ENCODE measurements around the gene SPOCK2.

- TF ChIP-seq CTCF (conservative IDR thresholded peaks at IDR 0.05; ENCODE audit: low read depth, low read length), result no peak
- no peak for TF ChIP-seq EZH2 (IDR thresholded peaks at IDR 0.05; ENCODE audit: borderline replicate concordance, low read depth, low read length, poor library complexity, severe bottlenecking)
Measured at GRCh38 chr10:72009425-72010081, 78.8 kb downstream of the SPOCK2 start.
